Gastroesophageal sphincter (tissue), 3 donors: ENCODE results near the gene RNF145.
"Not testable (repeated sequence)": the region's sequence is repeated elsewhere in the genome, so short reads cannot be mapped to it uniquely, and the experiment has no call there.

ENCODE experiments used
- CTCF ChIP-seq, 4 experiments: fragments of 200-600 bp in 2 of 4; fragments of 450-650 bp in 2 of 4; sonication (generic) in 1 of 4; IDR thresholded peaks; one replicate each; pipeline ENCODE4 v1.5.1; 2017 to 2019; ENCODE audit warnings: antibody characterized with exemption in 4 of 4, mild to moderate bottlenecking in 2 of 4, moderate library complexity in 2 of 4
- EP300 ChIP-seq: sonication (generic); formaldehyde crosslinking; IDR thresholded peaks from one replicate; pipeline ENCODE4 v1.6.1; 2017; ENCODE audit warnings: antibody characterized with exemption, mild to moderate bottlenecking
- POLR2A ChIP-seq, 2 donors: fragments of 450-650 bp; IDR thresholded peaks; one replicate each; pipeline ENCODE4 v1.6.1; 2017; ENCODE audit warnings: antibody characterized with exemption in 2 of 2, mild to moderate bottlenecking in 2 of 2, moderate library complexity in 1 of 2
- POLR2AphosphoS5 ChIP-seq: sonication (generic); formaldehyde crosslinking; IDR thresholded peaks from one replicate; pipeline ENCODE4 v1.6.1; 2017; ENCODE audit warnings: antibody characterized with exemption

GRCh38 chr5:159235871-159236520, 26.6 kb upstream of the RNF145 start:
- not testable (repeated sequence) for TF ChIP-seq POLR2A (IDR thresholded peaks at IDR 0.05); CTCF (IDR thresholded peaks at IDR 0.05); POLR2AphosphoS5; EP300
